Sciatic nerve (tissue), 2 donors: ENCODE measurements around the gene ITGA6. TPM values are rescaled to one million over a fixed set of nuclear protein-coding genes. Genes with fewer than 3 reads are reported as not detected.
"Not testable (repeated sequence)": the region's sequence is repeated elsewhere in the genome, so short reads cannot be mapped to it uniquely, and the experiment has no call there.

ENCODE experiments used
- ATAC-seq: fragments of 200-7000 bp; cut with Tn5 transposase; one replicate; pipeline ENCODE4 v1.9.1; 2020; ENCODE audit warnings: mild to moderate bottlenecking, moderate library complexity
- DNase-seq: peaks from one replicate; pipeline ENCODE4 v3.0.0-alpha.2; 2020; ENCODE audit warnings: low spot score
- intact Hi-C: fragments of 100-400 bp; cut with DNase I; formaldehyde crosslinking; loops from one replicate; pipeline ENCODE4 v1.14.2; 2022
- total RNA-seq: library from RNA; stranded (reverse); fragmentation: NEBNext Ultra II Directional; extraction: Animal tissue kit (Norgen Biotek cat#: 25700); gene quantifications from one replicate; pipeline ENCODE4 v1.2.1, GENCODE V29; 2021
- donor health status: DM: no; HTN: no; CAD: no.
- donor health status: DM: no; HTN: no; CAD: no.

ITGA6 gene
- total RNA-seq, 1 donor from 2014 or later: 606 TPM

- ATAC-seq: no peak
- intact Hi-C loops: no loop called here
- DNase-seq: no peak
These were observed 118.2 kb downstream of the ITGA6 start for GRCh38 chr2:172545408-172546075.

- ATAC-seq (no peak), DNase-seq (no peak)
- intact Hi-C loops: no loop called here
These were observed 121.7 kb downstream of the ITGA6 start for GRCh38 chr2:172549131-172549530.

- DNase-seq, ATAC-seq, intact Hi-C loops: not testable (repeated sequence)
These were observed 122.4 kb downstream of the ITGA6 start for GRCh38 chr2:172549802-172550201.

GRCh38 chr2:172550419-172550818 is 123.0 kb downstream of the ITGA6 start:
- no peak for DNase-seq
- no peak for ATAC-seq
- intact Hi-C loops: no loop called here

- DNase-seq (no peak), ATAC-seq (no peak)
- intact Hi-C loops: no loop called here
These were observed 123.9 kb downstream of the ITGA6 start for GRCh38 chr2:172551271-172551670.

- intact Hi-C loops: no loop called here
- no peak for ATAC-seq
- DNase-seq: no peak
These were observed 125.3 kb downstream of the ITGA6 start for GRCh38 chr2:172552547-172553291.

GRCh38 chr2:172554352-172555271 is 127.2 kb downstream of the ITGA6 start:
- ATAC-seq (no peak), DNase-seq (no peak)
- intact Hi-C loops: no loop called here

- intact Hi-C loops: no loop called here
- ATAC-seq (no peak), DNase-seq (no peak)
These were observed 127.8 kb downstream of the ITGA6 start for GRCh38 chr2:172555272-172555521.

Other genes starting within 250 kb of the ITGA6 start
- 18.9 TPM for gene PDK1, start 128.5 kb downstream of the ITGA6 start, total RNA-seq